GM12878 (cell line): ENCODE results near the gene EIF4H.

Experiments used
- CEBPB ChIP-seq, 2 experiments: fragments of 150-350 bp in 1 of 2; IDR thresholded peaks; 2 replicates each; pipeline ENCODE4 v1.6.1; 2012 to 2014; ENCODE audit warnings: low read depth in 2 of 2, low read length in 2 of 2, borderline replicate concordance in 1 of 2, inconsistent platforms in 1 of 2
- CHD2 ChIP-seq: IDR thresholded peaks from 2 replicates; pipeline ENCODE4 v1.6.1; 2011; ENCODE audit warnings: low read depth, low read length, improper control_type of control experiment, borderline replicate concordance
- CREM ChIP-seq: IDR thresholded peaks from 2 replicates; pipeline ENCODE4 v1.6.1; 2014; ENCODE audit warnings: antibody characterized with exemption, low read depth
- NFIC ChIP-seq: IDR thresholded peaks from 2 replicates; pipeline ENCODE4 v1.6.1; 2012; ENCODE audit warnings: low read depth, mild to moderate bottlenecking, inconsistent platforms, low read length, moderate library complexity
- POLR2A ChIP-seq: IDR thresholded peaks from 2 replicates; pipeline ENCODE4 v1.6.1; 2011; ENCODE audit warnings: low read depth, mild to moderate bottlenecking, low read length
- RCOR1 ChIP-seq: conservative IDR thresholded peaks from 2 replicates; pipeline ENCODE4 v1.6.1; 2012; ENCODE audit warnings: low read depth, low read length, improper control_type of control experiment
- SP1 ChIP-seq: IDR thresholded peaks from one replicate; pipeline ENCODE4 v1.6.1; 2011; ENCODE audit warnings: low read depth, low read length
- TAF1 ChIP-seq: IDR thresholded peaks from 2 replicates; pipeline ENCODE4 v1.6.1; 2011; ENCODE audit warnings: mild to moderate bottlenecking, low read depth, low read length, borderline replicate concordance
- ZNF384 ChIP-seq: IDR thresholded peaks from 2 replicates; pipeline ENCODE4 v1.6.1; 2012; ENCODE audit warnings: low read depth, mild to moderate bottlenecking, low read length, improper control_type of control experiment, borderline replicate concordance
- TF ChIP-seq, protein P1 (sequence below): fragments of 450-650 bp; IDR thresholded peaks from 2 replicates; pipeline ENCODE4 v1.6.1; 2016; ENCODE audit warnings: mild to moderate bottlenecking, moderate library complexity, borderline replicate concordance
- TF ChIP-seq, protein P2 (sequence below): IDR thresholded peaks from 2 replicates; pipeline ENCODE4 v1.6.1; 2011; ENCODE audit warnings: low read depth, mild to moderate bottlenecking, low read length, moderate library complexity, borderline replicate concordance; ENCODE audit errors: extremely low read depth

DNA sequence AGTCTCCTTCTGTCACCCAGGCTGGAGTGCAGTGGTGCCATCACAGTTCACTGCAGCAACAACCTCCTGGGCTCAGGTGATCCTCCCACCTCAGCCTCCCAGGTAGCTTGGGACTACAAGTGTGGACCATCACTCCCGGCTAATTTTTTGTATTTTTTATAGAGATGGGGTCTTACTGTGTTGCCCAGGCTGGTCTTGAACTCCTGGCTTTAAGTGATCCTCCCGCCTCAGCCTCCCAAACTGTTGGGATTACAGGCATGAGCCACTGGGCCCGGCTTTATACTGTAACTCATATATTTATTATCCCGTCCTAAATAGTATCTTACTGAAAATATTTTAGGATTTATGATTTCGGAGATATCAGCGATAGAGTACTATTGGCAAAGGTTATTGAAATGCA is 10.9 kb downstream of the EIF4H start:
- TF ChIP-seq CREM (no peak), POLR2A (no peak), ZNF384 (no peak), NFIC (no peak), CEBPB (IDR thresholded peaks at IDR 0.05; ENCODE audit: borderline replicate concordance in 1 of 2, low read depth in 2 of 2, low read length in 2 of 2) (no peak), CHD2 (no peak), RCOR1 (no peak), SP1 (no peak), TAF1 (no peak)
- TF ChIP-seq, protein P1, sequence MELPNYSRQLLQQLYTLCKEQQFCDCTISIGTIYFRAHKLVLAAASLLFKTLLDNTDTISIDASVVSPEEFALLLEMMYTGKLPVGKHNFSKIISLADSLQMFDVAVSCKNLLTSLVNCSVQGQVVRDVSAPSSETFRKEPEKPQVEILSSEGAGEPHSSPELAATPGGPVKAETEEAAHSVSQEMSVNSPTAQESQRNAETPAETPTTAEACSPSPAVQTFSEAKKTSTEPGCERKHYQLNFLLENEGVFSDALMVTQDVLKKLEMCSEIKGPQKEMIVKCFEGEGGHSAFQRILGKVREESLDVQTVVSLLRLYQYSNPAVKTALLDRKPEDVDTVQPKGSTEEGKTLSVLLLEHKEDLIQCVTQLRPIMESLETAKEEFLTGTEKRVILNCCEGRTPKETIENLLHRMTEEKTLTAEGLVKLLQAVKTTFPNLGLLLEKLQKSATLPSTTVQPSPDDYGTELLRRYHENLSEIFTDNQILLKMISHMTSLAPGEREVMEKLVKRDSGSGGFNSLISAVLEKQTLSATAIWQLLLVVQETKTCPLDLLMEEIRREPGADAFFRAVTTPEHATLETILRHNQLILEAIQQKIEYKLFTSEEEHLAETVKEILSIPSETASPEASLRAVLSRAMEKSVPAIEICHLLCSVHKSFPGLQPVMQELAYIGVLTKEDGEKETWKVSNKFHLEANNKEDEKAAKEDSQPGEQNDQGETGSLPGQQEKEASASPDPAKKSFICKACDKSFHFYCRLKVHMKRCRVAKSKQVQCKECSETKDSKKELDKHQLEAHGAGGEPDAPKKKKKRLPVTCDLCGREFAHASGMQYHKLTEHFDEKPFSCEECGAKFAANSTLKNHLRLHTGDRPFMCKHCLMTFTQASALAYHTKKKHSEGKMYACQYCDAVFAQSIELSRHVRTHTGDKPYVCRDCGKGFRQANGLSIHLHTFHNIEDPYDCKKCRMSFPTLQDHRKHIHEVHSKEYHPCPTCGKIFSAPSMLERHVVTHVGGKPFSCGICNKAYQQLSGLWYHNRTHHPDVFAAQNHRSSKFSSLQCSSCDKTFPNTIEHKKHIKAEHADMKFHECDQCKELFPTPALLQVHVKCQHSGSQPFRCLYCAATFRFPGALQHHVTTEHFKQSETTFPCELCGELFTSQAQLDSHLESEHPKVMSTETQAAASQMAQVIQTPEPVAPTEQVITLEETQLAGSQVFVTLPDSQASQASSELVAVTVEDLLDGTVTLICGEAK, result no peak
- TF ChIP-seq, protein P2, sequence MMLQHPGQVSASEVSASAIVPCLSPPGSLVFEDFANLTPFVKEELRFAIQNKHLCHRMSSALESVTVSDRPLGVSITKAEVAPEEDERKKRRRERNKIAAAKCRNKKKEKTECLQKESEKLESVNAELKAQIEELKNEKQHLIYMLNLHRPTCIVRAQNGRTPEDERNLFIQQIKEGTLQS, result no peak
